Uterus (tissue), 2 donors: ENCODE results near the gene AGPAT2.

ENCODE experiments used
- CTCF ChIP-seq, 4 experiments: fragments of 200-600 bp in 2 of 4; fragments of 450-650 bp in 2 of 4; sonication (generic) in 2 of 4; IDR thresholded peaks; one replicate each; pipeline ENCODE4 v1.5.1; 2016 to 2019; ENCODE audit warnings: antibody characterized with exemption in 4 of 4, mild to moderate bottlenecking in 2 of 4, moderate library complexity in 1 of 4
- POLR2A ChIP-seq, 2 donors: fragments of 450-650 bp; IDR thresholded peaks; one replicate each; pipeline ENCODE4 v1.6.1; 2016; ENCODE audit warnings: antibody characterized with exemption in 2 of 2, mild to moderate bottlenecking in 1 of 2, moderate library complexity in 1 of 2

DNA sequence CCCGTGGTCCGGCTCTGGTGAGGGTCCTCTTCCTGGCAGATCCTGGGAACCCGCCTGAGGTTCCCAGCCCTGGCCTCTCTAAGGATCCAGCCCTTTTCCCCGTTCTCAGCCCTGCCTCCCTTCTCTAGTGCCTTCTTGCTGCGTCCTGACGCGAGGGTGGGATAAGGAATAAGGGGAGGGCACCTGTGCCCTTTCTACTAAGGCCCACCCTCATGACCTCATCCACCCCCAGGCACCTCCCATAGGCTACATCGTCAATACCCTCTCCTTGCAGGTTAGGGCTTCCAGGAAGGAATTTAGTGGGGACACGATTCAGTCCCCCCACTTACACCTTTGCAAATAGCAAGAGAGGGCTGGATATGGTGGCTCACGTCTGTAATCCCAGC lies 14.4 kb upstream of the AGPAT2 start:
- TF ChIP-seq CTCF (IDR thresholded peaks at IDR 0.05) (no peak), POLR2A (IDR thresholded peaks at IDR 0.05) (no peak)
